OCI-LY1 (cell line): Measurements from ENCODE around the gene MRAS.

Experiments used
- EZH2 ChIP-seq: fragments of 200-600 bp; sonication (generic), shearing (Covaris generic); IDR thresholded peaks from 2 replicates; pipeline ENCODE4 v1.8.0; 2017; ENCODE audit warnings: borderline replicate concordance, mixed run types, mild to moderate bottlenecking, antibody characterized with exemption, low read length, moderate library complexity, mixed read lengths
- TF ChIP-seq, protein P1 (sequence below): fragments of 200-600 bp; sonication (generic), shearing (Covaris generic); IDR thresholded peaks from 2 replicates; pipeline ENCODE4 v1.5.1; 2017; ENCODE audit warnings: mild to moderate bottlenecking, antibody characterized with exemption, low read length, moderate library complexity, mixed read lengths

DNA sequence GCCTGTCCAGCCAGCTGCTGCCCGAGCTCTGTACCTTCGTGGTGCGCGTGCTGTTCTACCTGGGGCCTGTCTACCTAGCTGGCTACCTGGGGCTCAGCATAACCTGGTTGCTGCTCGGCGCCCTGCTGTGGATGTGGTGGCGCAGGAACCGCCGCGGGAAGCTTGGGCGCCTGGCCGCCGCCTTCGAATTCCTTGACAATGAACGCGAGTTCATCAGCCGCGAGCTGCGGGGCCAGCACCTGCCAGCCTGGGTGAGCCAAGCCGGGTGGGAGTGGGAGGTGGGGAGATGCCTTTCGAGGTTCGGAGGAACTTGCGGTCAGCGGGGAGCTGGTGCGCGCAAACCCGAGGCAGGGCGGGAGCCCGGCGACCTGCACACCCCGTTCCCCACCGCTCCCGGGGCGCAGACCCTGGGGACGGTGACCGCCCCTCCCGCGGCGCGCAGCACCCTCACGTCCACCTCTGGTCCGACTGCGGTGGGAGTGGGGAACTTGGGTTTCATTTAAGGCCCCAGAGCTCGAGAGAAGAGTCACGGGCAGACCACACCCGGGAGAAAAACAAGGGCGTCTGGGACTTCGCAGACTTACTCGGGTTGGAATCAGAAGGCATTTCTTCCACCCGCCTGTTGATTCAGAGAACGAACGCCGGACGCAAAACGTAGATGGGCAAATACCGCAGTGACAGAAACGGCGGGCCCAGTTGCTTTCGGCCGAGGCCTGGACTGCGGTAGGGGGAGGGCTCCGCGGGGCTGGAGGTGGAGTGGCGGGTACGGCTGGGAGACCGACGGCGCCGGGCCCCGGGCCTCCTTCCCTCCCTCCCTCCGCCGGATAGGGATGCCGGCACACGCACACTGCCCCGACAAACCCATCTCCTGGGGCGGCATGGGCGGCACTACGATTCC lies 86.7 kb downstream of the MRAS start:
- no peak for TF ChIP-seq EZH2
- TF ChIP-seq, protein P1, sequence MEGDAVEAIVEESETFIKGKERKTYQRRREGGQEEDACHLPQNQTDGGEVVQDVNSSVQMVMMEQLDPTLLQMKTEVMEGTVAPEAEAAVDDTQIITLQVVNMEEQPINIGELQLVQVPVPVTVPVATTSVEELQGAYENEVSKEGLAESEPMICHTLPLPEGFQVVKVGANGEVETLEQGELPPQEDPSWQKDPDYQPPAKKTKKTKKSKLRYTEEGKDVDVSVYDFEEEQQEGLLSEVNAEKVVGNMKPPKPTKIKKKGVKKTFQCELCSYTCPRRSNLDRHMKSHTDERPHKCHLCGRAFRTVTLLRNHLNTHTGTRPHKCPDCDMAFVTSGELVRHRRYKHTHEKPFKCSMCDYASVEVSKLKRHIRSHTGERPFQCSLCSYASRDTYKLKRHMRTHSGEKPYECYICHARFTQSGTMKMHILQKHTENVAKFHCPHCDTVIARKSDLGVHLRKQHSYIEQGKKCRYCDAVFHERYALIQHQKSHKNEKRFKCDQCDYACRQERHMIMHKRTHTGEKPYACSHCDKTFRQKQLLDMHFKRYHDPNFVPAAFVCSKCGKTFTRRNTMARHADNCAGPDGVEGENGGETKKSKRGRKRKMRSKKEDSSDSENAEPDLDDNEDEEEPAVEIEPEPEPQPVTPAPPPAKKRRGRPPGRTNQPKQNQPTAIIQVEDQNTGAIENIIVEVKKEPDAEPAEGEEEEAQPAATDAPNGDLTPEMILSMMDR = no peak
